ENCODE results near the gene NMRK2. TPM values are rescaled to one million over a fixed set of nuclear protein-coding genes. Genes with fewer than 3 reads are reported as not detected.
A peak's percentile ranks its signal among the peaks of the same experiment; 100 is the strongest.

The NMRK2 gene
- total RNA-seq, 1 donor = not detected

DNA sequence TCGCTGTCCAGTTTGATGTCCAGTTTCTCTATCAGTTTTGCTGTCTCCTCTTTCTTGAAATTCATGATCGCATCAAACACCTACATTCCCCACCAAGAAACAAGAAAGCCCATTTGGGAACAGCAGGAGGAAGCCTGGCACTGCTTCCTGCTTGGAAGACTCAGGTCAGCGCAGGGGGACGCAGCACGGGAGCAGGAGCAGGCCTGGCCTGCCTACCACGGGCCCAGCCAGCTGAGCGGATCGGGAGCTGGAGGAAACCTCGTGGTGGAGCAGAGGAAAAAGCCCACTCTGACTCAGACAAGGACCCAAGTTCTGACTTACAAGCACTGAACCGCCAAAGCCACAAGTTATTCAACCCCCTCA is 48.5 kb downstream of the NMRK2 start:
- DNase-seq (ENCODE audit: low read depth) = no peak
- TF ChIP-seq, protein P1, sequence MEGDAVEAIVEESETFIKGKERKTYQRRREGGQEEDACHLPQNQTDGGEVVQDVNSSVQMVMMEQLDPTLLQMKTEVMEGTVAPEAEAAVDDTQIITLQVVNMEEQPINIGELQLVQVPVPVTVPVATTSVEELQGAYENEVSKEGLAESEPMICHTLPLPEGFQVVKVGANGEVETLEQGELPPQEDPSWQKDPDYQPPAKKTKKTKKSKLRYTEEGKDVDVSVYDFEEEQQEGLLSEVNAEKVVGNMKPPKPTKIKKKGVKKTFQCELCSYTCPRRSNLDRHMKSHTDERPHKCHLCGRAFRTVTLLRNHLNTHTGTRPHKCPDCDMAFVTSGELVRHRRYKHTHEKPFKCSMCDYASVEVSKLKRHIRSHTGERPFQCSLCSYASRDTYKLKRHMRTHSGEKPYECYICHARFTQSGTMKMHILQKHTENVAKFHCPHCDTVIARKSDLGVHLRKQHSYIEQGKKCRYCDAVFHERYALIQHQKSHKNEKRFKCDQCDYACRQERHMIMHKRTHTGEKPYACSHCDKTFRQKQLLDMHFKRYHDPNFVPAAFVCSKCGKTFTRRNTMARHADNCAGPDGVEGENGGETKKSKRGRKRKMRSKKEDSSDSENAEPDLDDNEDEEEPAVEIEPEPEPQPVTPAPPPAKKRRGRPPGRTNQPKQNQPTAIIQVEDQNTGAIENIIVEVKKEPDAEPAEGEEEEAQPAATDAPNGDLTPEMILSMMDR (IDR thresholded peaks at IDR 0.05; ENCODE audit: insufficient read depth, low read length) = no peak
- H3K4me3 ChIP-seq (ENCODE audit: low read depth, low read length) = no peak overlapping the region

DNA sequence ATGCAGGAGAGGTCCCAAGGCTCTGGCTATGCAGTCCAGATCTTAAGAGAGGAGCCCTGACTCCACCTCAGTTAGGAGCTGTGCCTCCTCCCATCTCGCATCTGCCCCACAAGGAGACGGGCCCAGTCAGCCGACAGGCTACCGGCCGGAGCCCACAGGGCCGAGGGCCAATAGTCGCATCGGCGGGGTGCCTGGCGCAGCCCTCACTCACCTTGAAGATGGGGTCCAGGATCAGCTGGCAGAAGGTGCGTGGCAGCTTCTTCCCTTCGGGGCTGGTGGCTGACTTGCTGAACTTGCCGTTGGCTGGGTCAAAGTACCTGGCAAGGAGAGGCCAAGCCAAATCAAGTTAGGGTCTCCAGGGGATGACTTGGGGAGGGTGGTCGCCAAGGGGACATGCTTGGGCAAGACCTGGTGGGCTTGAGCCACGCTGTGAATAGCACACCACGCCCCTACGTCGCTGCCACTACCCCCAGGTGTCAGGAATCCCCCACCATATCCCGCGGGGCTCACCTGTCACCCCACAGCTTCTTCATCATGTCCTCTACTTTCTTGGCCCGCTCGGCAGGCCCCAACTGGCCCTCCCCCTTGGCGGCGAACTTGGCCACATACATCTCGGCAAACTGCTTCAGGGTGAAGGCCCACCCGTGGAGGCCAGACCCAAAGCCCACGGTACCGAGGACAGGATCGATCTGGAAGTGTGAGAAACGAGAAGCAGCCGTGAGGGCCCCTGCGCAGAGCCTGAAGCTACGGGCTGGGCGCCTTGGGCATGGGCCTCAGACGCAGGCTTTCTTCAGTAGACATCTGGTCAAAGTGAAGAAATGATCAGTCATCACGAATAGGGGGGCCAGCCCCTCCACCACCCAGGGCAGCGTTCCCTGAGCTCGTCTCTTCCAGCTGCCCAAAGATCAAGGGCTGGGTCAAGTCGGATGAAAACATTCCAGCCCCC is 49.1 kb downstream of the NMRK2 start:
- DNase-seq (ENCODE audit: low read depth) = no peak
- H3K4me3 ChIP-seq (ENCODE audit: low read depth, low read length) = no peak overlapping the region
- TF ChIP-seq, protein P1 (IDR thresholded peaks at IDR 0.05; ENCODE audit: insufficient read depth, low read length) = no peak

DNA sequence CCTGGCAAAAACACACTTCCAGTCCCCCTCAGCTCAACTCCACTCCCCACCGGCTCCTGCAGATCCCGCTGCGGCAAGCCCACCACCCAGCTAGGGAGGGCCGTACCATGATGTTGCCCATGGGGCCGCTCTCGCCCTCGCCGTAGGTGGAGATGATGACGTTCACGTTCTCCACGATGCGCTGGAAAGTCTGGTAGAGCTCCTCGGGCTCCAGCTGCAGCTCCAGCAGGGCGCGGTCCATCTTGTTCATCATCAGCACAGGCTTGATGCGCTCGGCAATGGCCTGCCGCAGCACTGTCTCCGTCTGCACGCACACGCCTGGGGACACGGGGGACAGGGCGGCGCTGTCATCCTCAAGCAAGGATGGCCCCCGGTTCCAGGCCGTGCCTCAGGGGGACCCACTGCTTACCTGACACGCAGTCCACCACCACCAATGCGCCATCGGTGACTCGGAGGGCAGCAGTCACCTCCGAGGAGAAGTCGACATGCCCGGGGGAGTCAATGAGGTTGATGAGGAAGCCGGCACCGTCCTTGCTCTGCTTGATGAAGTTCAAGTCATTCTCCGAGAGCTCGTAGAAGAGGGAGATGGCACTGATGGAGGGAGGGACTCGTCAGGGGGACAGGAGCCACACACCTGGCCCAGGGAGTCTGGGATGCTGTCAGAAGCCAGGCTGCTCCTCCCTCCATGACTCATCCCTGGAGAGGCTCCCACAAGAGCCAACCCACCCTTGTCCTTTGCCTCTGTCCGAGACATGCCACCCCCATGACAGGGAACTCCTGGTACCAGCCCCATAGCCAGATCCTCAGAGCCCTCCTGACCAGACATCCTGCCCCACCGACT is 50.1 kb downstream of the NMRK2 start:
- peak; percentile 45 for DNase-seq (ENCODE audit: low read depth)
- H3K4me3 ChIP-seq (ENCODE audit: low read depth, low read length) = peak overlapping the region; percentile 100
- TF ChIP-seq, protein P1 (IDR thresholded peaks at IDR 0.05; ENCODE audit: insufficient read depth, low read length) = no peak

DNA sequence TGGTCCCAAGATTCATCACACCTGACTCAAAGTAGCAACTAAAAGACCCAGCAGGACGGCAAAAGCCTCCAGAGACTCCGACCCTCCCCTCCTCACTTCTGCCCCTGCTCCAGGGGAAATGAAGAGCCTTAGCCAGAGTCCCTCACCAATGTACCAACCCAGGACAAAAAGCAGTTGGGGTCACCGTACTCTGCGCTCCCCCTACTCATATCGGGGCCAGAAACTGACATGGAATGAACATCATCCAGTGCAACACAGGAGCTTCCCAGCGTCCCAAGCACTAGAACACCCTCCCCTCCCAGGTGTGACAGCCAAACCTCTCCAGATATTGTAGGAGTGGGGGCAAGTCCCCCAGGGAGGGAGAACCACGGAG is 50.7 kb downstream of the NMRK2 start:
- peak overlapping the region; percentile 100 for H3K4me3 ChIP-seq (ENCODE audit: low read depth, low read length)
- no peak for DNase-seq (ENCODE audit: low read depth)
- TF ChIP-seq, protein P1 (IDR thresholded peaks at IDR 0.05; ENCODE audit: insufficient read depth, low read length) = no peak

DNA sequence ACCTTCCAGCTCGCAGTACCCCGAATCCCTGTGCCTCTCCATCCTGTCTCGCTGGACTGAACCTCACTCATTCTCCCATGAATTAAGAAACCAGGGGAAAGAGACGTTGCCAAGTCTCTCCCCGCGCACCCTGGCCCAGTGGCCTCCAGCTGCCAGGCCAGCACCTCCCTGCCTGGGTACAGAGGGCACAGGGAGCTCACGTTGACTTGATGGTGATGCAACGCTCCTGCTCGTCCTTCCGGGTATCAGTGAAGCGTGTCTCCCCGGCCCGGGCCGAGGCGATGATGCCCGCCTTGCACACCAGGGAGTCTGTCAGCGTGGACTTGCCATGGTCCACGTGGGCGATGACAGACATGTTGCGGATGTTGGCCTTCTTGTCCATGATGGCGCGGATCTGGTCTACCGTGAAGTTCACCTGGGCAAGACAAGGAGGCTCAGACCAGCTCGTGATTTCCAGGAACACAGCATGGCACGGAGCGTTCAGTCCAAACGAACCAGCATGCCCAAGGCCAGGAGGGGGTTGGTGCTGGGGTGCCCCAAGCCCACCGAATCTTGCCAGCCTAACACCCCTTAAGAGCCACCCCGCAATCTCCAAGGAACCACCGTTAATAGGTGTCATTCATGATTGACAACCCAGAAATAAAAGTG is 51.2 kb downstream of the NMRK2 start:
- TF ChIP-seq, protein P1 (IDR thresholded peaks at IDR 0.05; ENCODE audit: insufficient read depth, low read length) = no peak
- peak overlapping the region; percentile 100 for H3K4me3 ChIP-seq (ENCODE audit: low read depth, low read length)
- DNase-seq (ENCODE audit: low read depth) = peak; percentile 47

DNA sequence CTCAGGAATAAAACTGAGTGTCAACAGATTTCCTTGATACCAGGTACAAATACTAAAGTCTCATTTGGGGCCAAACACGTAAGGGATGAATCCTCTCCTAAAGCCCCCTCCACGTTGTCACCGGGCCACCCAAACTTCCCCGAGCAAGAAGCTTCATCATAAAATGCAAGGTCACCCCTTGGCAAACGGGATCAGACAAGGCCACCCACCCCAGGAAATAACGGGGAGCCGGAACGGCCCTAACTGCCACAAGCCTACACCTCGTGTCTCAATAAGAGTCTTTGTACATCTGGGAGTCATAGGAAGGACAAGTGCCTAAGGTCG is 51.7 kb downstream of the NMRK2 start:
- peak overlapping the region; percentile 100 for H3K4me3 ChIP-seq (ENCODE audit: low read depth, low read length)
- DNase-seq (ENCODE audit: low read depth) = no peak
- TF ChIP-seq, protein P1 (IDR thresholded peaks at IDR 0.05; ENCODE audit: insufficient read depth, low read length) = no peak

All from fibroblast of the aortic adventitia (primary cell).